Smooth muscle cell of the coronary artery (primary cell): ENCODE data around the gene EIF3I. TPM values are rescaled to one million over a fixed set of nuclear protein-coding genes. Genes with fewer than 3 reads are reported as not detected.

ENCODE experiments used
- total RNA-seq: library from RNA; depleted of rRNA; stranded (reverse); fragments of >200 nt; gene quantifications from 2 replicates; pipeline ENCODE4 v1.2.3, GENCODE V29; 2014; ENCODE audit warnings: low replicate concordance

Gene EIF3I
- total RNA-seq, result 412 and 639 TPM in 2 replicates

GRCh38 chr1:32221980-32222755, at the start of gene EIF3I, which contains the start of gene TMEM234:
EIF3I (plus strand) TSS chr1:32222407; CDS start chr1:32222442, 35 bp downstream.
TMEM234 (minus strand) TSS chr1:32222353; CDS start chr1:32222322, 31 bp downstream.

GRCh38 chr1:32179443-32180185, 42.6 kb upstream of the EIF3I start, which contains the start of gene TXLNA:
TXLNA (plus strand) TSS chr1:32179675; CDS start chr1:32180346, 671 bp downstream.

GRCh38 chr1:32200226-32201010, 21.8 kb upstream of the EIF3I start, which contains the start of gene CCDC28B:
CCDC28B (plus strand) TSS chr1:32200595; CDS start chr1:32201936, 1,341 bp downstream.

GRCh38 chr1:32205401-32206370, 16.5 kb upstream of the EIF3I start, which contains the start of gene IQCC:
IQCC (plus strand) TSS chr1:32205671; CDS start chr1:32205682, 11 bp downstream.

GRCh38 chr1:32208891-32209328, 13.3 kb upstream of the EIF3I start, which contains the start of gene DCDC2B:
DCDC2B (plus strand) TSS chr1:32209089; CDS start chr1:32209094, 5 bp downstream.

GRCh38 chr1:32246888-32247273, 24.7 kb downstream of the EIF3I start, which contains the start of gene FAM167B:
FAM167B (plus strand) TSS chr1:32247222; CDS start chr1:32247422, 200 bp downstream.

GRCh38 chr1:32250893-32251716, 28.9 kb downstream of the EIF3I start, which contains the start of gene LCK:
LCK (plus strand) TSS chr1:32251265; CDS start chr1:32274330, 23,065 bp downstream.

Other genes starting within 250 kb of the EIF3I start
- gene KHDRBS1, start 208.5 kb upstream of the EIF3I start, total RNA-seq, result 16.7 and 50.6 TPM in 2 replicates
- gene TMEM39B, start 149.5 kb upstream of the EIF3I start, total RNA-seq, result 6.1 and 7.2 TPM in 2 replicates
- gene KPNA6, start 114.4 kb upstream of the EIF3I start, total RNA-seq, result 16.3 and 25.6 TPM in 2 replicates
- gene TXLNA, start 42.7 kb upstream of the EIF3I start, total RNA-seq, result 57.8 and 69.2 TPM in 2 replicates
- 8.2 and 33.6 TPM in 2 replicates for gene CCDC28B, start 21.8 kb upstream of the EIF3I start, total RNA-seq
- gene IQCC, start 16.7 kb upstream of the EIF3I start, total RNA-seq, result 1.3 and 1.6 TPM in 2 replicates
- gene DCDC2B, start 13.3 kb upstream of the EIF3I start, total RNA-seq, result not detected in 2 replicates
- gene TMEM234, start 54 bp upstream of the EIF3I start, total RNA-seq, result 14.0 and 14.6 TPM in 2 replicates
- 1.6 and 2.7 TPM in 2 replicates for gene FAM167B, start 24.8 kb downstream of the EIF3I start, total RNA-seq
- gene LCK, start 28.9 kb downstream of the EIF3I start, total RNA-seq, result not detected in 2 replicates
- gene HDAC1, start 69.7 kb downstream of the EIF3I start, total RNA-seq, result 71.0 and 91.6 TPM in 2 replicates
- 13.3 and 54.2 TPM in 2 replicates for gene MARCKSL1, start 113.8 kb downstream of the EIF3I start, total RNA-seq
- gene FAM229A, start 140.1 kb downstream of the EIF3I start, total RNA-seq, result 0.30 and 1.9 TPM in 2 replicates
- gene TSSK3, start 140.1 kb downstream of the EIF3I start, total RNA-seq, result 0.15 and 0.59 TPM in 2 replicates
- 37.9 and 52.7 TPM in 2 replicates for gene BSDC1, start 172.0 kb downstream of the EIF3I start, total RNA-seq
- 0.23 TPM in 1 of 2 replicates, not detected in the other for gene ZBTB8B, start 242.7 kb downstream of the EIF3I start, total RNA-seq